ENCODE data around the gene CDK18. TPM values are rescaled to one million over a fixed set of nuclear protein-coding genes. Genes with fewer than 3 reads are reported as not detected.

CDK18 gene
- total and polyA plus RNA-seq, 10 of the 15 experiments (the other 5 are each of a cell fraction or from before 2014, with no cell fraction given), result 0.13 to 4.4 (median 0.52) TPM; not detected in 2

- peaks cover 2 to 4% of the 10 kb centered on the region in 2 experiments; a peak in 3 of 4 replicates for H3K27me3 ChIP-seq (replicated peaks in 1 of 2; ENCODE audit: control insufficient read depth in 2 of 2, insufficient read depth in 2 of 2, low read length in 1 of 2)
- in situ Hi-C loops (cut with MboI), result no loop called here
- H3K36me3 ChIP-seq (ENCODE audit: control insufficient read depth in 2 of 2, insufficient read depth in 2 of 2, low read length in 1 of 2), result no peaks in the 10 kb centered on the region
- FAIRE-seq, result no peak
- H3K27ac ChIP-seq (ENCODE audit: control insufficient read depth, insufficient read depth), result no peak overlapping the region
- H4K20me1 ChIP-seq (ENCODE audit: control insufficient read depth, insufficient read depth), result no peaks in the 10 kb centered on the region
- no peak for TF ChIP-seq POLR2A (IDR thresholded peaks at IDR 0.05; ENCODE audit: low read depth, low read length)
- TF ChIP-seq MYB (IDR thresholded peaks at IDR 0.05; ENCODE audit: borderline replicate concordance, low read depth, low read length), result no peak
- no peak for TF ChIP-seq MAX (IDR thresholded peaks at IDR 0.05; ENCODE audit: low read depth, low read length)
- TF ChIP-seq SIX5 (IDR thresholded peaks at IDR 0.05; ENCODE audit: low read depth, low read length, severe bottlenecking), result no peak
- no peak for TF ChIP-seq HDAC6 (IDR thresholded peaks at IDR 0.05; ENCODE audit: unreplicated experiment)
- no peak for TF ChIP-seq E2F4 (IDR thresholded peaks at IDR 0.05; ENCODE audit: low read depth, low read length)
- no peak for TF ChIP-seq BACH1 (IDR thresholded peaks at IDR 0.05; ENCODE audit: borderline replicate concordance)
- TF ChIP-seq NFXL1 (IDR thresholded peaks at IDR 0.05; ENCODE audit: borderline replicate concordance), result no peak
- no peak for TF ChIP-seq GATAD2B (conservative IDR thresholded peaks at IDR 0.05; ENCODE audit: low read depth)
- TF ChIP-seq DPF2 (IDR thresholded peaks at IDR 0.05), result no peak
- no peak for TF ChIP-seq PKNOX1 (IDR thresholded peaks at IDR 0.05)
- 7% methylated on average over 6 of the region's 6 CpGs for WGBS (ENCODE audit: insufficient coverage, insufficient replicate concordance, low lambda C conversion rate, missing lambda C conversion rate)
- H3K79me2 ChIP-seq (ENCODE audit: control insufficient read depth, insufficient read depth, low read length), result no peaks in the 10 kb centered on the region
- BruUV-seq (replicated peaks), result no TSS peak
- no peaks in the 10 kb centered on the region for H3K9me3 ChIP-seq (replicated peaks; ENCODE audit: control insufficient read depth, insufficient read depth, low read length)
- no peak for ATAC-seq
- CTCF ChIA-PET, result interaction anchor here (0.6 to 1.9 kb wide), 7 partner anchors 11 to 360 kb away, joined by 3 to 5 read pairs (median 3); no protein-coding TSS in a partner anchor
- RAD21 ChIA-PET (ENCODE audit: unreplicated experiment), result no interaction called here
- H2AFZ ChIP-seq (ENCODE audit: control insufficient read depth, low read depth, low read length), result no peak overlapping the region
- intact Hi-C loops (cut with micrococcal nuclease; ENCODE audit: unreplicated experiment), result no loop called here
- no peak overlapping the region for H3K4me3 ChIP-seq
- no peak for DNase-seq (ENCODE audit: low read depth, low spot score)
- H3K9ac ChIP-seq (ENCODE audit: control insufficient read depth, insufficient read depth, low read length), result no peak overlapping the region
- POLR2A ChIA-PET, result no interaction called here
- H3K4me1 ChIP-seq (ENCODE audit: control insufficient read depth, insufficient read depth, low read length), result peaks cover 3% of the 10 kb centered on the region
- no peak overlapping the region for H3K4me2 ChIP-seq (ENCODE audit: control insufficient read depth, insufficient read depth)
- SMC1A ChIA-PET (ENCODE audit: uncharacterized antibody, unreplicated experiment), result interaction anchor here (0.8 to 1.7 kb wide), 5 partner anchors 11 to 187 kb away, joined by 3 read pairs; no protein-coding TSS in a partner anchor
These were observed 36.9 kb downstream of the CDK18 start for GRCh38 chr1:205541161-205541886.

All from GM12878 (cell line).